ENCODE results near the gene MYBPHL.

The MYBPHL gene

GRCh38 chr1:109296782-109297181, 10.0 kb downstream of the MYBPHL start:
- H3K79me2 ChIP-seq = no peaks in the 10 kb centered on the region
- no peaks in the 10 kb centered on the region for H3K27me3 ChIP-seq (ENCODE audit: control insufficient read depth, insufficient read depth, low read length)
- no peaks in the 10 kb centered on the region for H3K36me3 ChIP-seq (ENCODE audit: control insufficient read depth, insufficient read depth, low read length)
- no peak overlapping the region for H2AFZ ChIP-seq
- H3K4me2 ChIP-seq (ENCODE audit: low read length) = no peak overlapping the region
- H3K9me3 ChIP-seq (ENCODE audit: control insufficient read depth, low read length) = no peaks in the 10 kb centered on the region
- H3K27ac ChIP-seq = no peak overlapping the region
- H3K4me1 ChIP-seq = peaks cover 16% of the 10 kb centered on the region
- no peak overlapping the region for H3K9ac ChIP-seq
- TF ChIP-seq CTCF (IDR thresholded peaks at IDR 0.05) = no peak
- no peak overlapping the region for H3K4me3 ChIP-seq (ENCODE audit: low read depth, low read length)

DNA sequence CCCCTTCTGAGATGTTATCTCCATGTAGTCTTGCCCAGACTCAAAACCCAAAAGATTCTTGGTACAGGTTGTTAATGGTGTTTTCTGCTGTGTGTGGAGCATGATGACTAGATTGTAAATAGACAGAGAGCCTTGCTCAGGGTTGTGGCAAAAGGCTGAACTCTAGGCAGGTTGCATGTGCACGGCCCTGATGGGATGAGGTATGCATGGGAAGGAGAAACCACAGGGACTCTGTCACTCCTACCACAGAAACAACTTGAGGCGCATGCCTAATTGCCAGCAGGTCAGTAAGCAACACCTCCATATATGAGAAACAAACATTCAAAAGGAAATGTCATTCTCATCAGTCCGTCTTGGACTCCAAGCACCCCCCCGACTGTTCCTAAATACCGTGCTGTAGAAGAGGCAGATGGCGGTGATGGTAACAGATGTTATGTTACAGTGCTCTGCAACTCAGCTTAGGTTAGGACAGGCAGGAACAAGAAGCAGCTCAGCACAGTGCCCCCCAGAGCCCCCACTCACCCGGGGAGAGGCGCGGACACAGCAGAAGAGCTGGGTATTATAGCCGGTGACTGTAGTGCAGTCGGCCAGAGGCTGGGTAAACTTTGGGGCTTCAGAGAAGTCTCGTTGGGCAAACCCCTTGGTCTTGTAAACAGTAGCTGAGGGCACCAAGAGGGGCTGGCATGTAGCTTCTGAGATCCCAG, 10.9 kb downstream of the MYBPHL start:
- no peak overlapping the region for H3K9ac ChIP-seq
- H3K27ac ChIP-seq = no peak overlapping the region
- no peaks in the 10 kb centered on the region for H3K36me3 ChIP-seq (ENCODE audit: control insufficient read depth, insufficient read depth, low read length)
- no peaks in the 10 kb centered on the region for H3K79me2 ChIP-seq
- no peak overlapping the region for H3K4me3 ChIP-seq (ENCODE audit: low read depth, low read length)
- H3K4me1 ChIP-seq = peaks cover 16% of the 10 kb centered on the region
- no peak for TF ChIP-seq CTCF (IDR thresholded peaks at IDR 0.05)
- no peak overlapping the region for H3K4me2 ChIP-seq (ENCODE audit: low read length)
- H3K9me3 ChIP-seq (ENCODE audit: control insufficient read depth, low read length) = no peaks in the 10 kb centered on the region
- H2AFZ ChIP-seq = no peak overlapping the region
- H3K27me3 ChIP-seq (ENCODE audit: control insufficient read depth, insufficient read depth, low read length) = no peaks in the 10 kb centered on the region

- Histone ChIP-seq H2AFZ (no peak overlapping the region), H3K27ac (no peak overlapping the region), H3K9ac (no peak overlapping the region), H3K9me3 (ENCODE audit: control insufficient read depth, low read length) (no peaks in the 10 kb centered on the region), H3K79me2 (no peaks in the 10 kb centered on the region), H3K27me3 (ENCODE audit: control insufficient read depth, insufficient read depth, low read length) (no peaks in the 10 kb centered on the region), H3K36me3 (ENCODE audit: control insufficient read depth, insufficient read depth, low read length) (no peaks in the 10 kb centered on the region), H3K4me2 (ENCODE audit: low read length) (no peak overlapping the region), H3K4me3 (ENCODE audit: low read depth, low read length) (no peak overlapping the region), H3K4me1 (peaks cover 13% of the 10 kb centered on the region)
- no peak for TF ChIP-seq CTCF (IDR thresholded peaks at IDR 0.05)
Measured at GRCh38 chr1:109294481-109294880, 12.3 kb downstream of the MYBPHL start.

GRCh38 chr1:109293026-109293425, 13.8 kb downstream of the MYBPHL start:
- H3K27me3 ChIP-seq (ENCODE audit: control insufficient read depth, insufficient read depth, low read length) = no peaks in the 10 kb centered on the region
- no peak overlapping the region for H3K9ac ChIP-seq
- no peaks in the 10 kb centered on the region for H3K4me1 ChIP-seq
- TF ChIP-seq CTCF (IDR thresholded peaks at IDR 0.05) = no peak
- H3K79me2 ChIP-seq = no peaks in the 10 kb centered on the region
- no peak overlapping the region for H3K4me3 ChIP-seq (ENCODE audit: low read depth, low read length)
- no peaks in the 10 kb centered on the region for H3K9me3 ChIP-seq (ENCODE audit: control insufficient read depth, low read length)
- H3K4me2 ChIP-seq (ENCODE audit: low read length) = no peak overlapping the region
- H2AFZ ChIP-seq = no peak overlapping the region
- H3K36me3 ChIP-seq (ENCODE audit: control insufficient read depth, insufficient read depth, low read length) = no peaks in the 10 kb centered on the region
- no peak overlapping the region for H3K27ac ChIP-seq

DNA sequence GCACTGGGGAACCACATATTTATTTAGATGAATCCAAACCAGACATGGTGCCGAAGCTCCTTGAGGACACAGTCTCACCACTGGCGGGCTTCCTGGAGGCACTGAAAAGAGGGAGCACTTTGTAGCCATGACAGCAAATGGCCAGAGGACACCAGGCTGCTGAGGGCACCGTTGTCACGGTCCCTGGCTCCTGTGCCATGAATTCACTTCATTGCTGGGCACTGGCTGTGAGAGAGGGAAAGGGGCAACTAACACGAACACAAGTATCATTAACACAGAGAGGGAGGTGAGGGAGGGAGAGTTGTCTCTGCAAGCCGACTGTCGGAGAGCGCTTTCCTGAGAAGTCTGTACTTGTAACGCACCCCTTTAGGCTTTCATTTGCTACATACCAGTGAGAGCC, 14.4 kb downstream of the MYBPHL start:
- Histone ChIP-seq H3K36me3 (ENCODE audit: control insufficient read depth, insufficient read depth, low read length) (no peaks in the 10 kb centered on the region), H3K4me1 (no peaks in the 10 kb centered on the region), H3K27me3 (ENCODE audit: control insufficient read depth, insufficient read depth, low read length) (no peaks in the 10 kb centered on the region), H3K27ac (no peak overlapping the region), H3K4me2 (ENCODE audit: low read length) (no peak overlapping the region), H3K9ac (no peak overlapping the region), H2AFZ (no peak overlapping the region), H3K79me2 (no peaks in the 10 kb centered on the region), H3K9me3 (ENCODE audit: control insufficient read depth, low read length) (no peaks in the 10 kb centered on the region), H3K4me3 (ENCODE audit: low read depth, low read length) (no peak overlapping the region)
- no peak for TF ChIP-seq CTCF (IDR thresholded peaks at IDR 0.05)

All from parathyroid adenoma (tissue), 2 donors.